Thyroid gland (tissue), 4 donors: ENCODE measurements around the gene DEPDC4.

Experiments used
- POLR2A ChIP-seq, 2 donors: fragments of 450-650 bp; IDR thresholded peaks; one replicate each; pipeline ENCODE4 v1.6.1; 2017; ENCODE audit warnings: antibody characterized with exemption in 2 of 2, mild to moderate bottlenecking in 2 of 2, moderate library complexity in 1 of 2
- TF ChIP-seq, protein P1 (sequence below), 6 experiments: fragments of 200-600 bp in 3 of 6; fragments of 450-650 bp in 3 of 6; sonication (generic) in 3 of 6; IDR thresholded peaks; one replicate each; pipeline ENCODE4 v1.5.1; 2016 to 2019; ENCODE audit warnings: antibody characterized with exemption in 6 of 6, mild to moderate bottlenecking in 2 of 6, inconsistent platforms in 1 of 6, moderate library complexity in 1 of 6

DNA sequence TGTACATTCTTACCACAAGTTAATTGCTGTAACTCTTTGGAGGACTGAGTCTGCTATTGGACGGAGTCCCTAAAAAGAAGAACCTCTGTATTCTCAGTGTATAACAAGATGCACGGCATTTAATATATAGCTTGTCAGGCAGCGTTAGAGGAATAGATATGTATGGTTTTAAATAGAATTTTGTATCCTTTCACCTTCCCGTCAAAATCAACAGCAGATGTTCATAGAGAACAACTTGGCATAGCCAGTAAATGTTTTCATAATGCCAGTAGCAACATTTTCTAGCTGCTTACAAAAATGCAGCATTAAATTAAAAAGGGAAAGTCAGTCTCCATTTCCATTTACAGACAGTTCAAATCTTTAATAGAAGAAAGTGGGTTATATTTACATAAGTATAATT is 6.9 kb upstream of the DEPDC4 start:
- TF ChIP-seq, protein P1, sequence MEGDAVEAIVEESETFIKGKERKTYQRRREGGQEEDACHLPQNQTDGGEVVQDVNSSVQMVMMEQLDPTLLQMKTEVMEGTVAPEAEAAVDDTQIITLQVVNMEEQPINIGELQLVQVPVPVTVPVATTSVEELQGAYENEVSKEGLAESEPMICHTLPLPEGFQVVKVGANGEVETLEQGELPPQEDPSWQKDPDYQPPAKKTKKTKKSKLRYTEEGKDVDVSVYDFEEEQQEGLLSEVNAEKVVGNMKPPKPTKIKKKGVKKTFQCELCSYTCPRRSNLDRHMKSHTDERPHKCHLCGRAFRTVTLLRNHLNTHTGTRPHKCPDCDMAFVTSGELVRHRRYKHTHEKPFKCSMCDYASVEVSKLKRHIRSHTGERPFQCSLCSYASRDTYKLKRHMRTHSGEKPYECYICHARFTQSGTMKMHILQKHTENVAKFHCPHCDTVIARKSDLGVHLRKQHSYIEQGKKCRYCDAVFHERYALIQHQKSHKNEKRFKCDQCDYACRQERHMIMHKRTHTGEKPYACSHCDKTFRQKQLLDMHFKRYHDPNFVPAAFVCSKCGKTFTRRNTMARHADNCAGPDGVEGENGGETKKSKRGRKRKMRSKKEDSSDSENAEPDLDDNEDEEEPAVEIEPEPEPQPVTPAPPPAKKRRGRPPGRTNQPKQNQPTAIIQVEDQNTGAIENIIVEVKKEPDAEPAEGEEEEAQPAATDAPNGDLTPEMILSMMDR (IDR thresholded peaks at IDR 0.05): no peak
- no peak for TF ChIP-seq POLR2A (IDR thresholded peaks at IDR 0.05)
